SIG-M5 treated with dmso at 0.1 percent for 504 hours (cell line): ENCODE results near the gene FAM131B.

Experiments used
- DNase-seq: peaks from one replicate; lab custom pipeline; 2025; ENCODE audit not compliant: unreplicated experiment; lab: John Stamatoyannopoulos, UW

Gene FAM131B

DNA sequence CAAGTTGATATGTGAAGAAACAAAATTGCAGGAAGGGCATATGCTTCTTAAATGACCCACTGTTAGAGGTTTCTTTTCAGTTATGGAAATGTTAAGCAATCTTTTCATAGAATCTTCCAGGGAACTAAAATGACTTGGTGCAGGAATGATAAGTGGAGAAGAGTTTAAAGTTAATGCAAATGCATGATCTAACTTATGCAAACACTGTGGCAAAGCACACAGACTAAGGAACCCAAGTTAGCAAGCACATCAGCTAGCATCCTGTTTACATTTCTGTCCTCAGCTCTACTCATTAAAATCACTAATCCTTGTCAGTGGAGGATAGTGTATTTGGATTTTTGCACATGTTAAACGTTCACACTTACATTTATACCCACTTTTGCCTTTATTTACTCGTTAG lies 37.3 kb downstream of the FAM131B start:
- peak; percentile 7 for DNase-seq

DNA sequence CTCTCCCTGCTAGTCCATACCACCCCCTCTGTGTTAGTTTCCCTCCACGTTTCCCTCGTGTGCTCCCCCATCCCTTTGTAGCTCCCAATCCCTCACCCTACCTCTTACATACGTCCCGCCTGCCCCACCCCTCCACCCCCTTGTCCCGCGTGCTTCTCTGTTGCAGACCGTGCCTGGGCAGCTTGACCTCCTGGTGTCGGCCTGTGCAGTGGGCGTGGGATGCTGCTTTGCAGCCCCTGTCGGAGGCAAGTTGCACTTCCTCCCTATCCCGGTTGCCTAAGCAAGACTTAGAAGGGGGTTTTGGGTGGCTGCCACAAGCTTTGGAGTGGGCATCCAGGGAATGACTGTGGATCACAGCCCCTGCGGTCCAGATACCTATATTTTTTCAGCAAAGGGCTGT lies 38.9 kb downstream of the FAM131B start:
- no peak for DNase-seq

GRCh38 chr7:143322760-143323633 lies 39.5 kb downstream of the FAM131B start:
- DNase-seq: no peak

GRCh38 chr7:143321734-143322133 lies 40.8 kb downstream of the FAM131B start:
- peak; percentile 16 for DNase-seq

DNA sequence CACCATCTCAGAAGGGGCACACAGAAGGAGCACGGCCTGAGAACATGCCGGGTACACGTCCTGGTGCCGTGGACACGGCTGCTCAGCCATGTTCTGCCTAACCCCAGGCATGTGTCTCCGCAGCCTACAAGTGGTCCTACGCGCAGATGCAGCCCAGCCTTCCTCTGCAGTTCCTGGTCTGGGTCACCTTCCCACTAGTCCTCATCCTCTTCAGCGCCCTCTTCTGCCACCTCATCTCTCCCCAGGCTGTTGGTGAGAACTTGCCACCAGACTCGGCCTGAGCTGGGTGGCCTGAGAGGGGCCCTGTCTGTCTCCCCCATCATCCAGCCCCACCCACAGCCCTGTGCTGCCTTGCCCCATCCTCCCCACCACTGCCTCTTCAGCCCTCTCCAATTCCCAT lies 41.3 kb downstream of the FAM131B start:
- no peak for DNase-seq

GRCh38 chr7:143320620-143321019 lies 41.9 kb downstream of the FAM131B start:
- DNase-seq: no peak

- DNase-seq: peak; percentile 20
Observed at GRCh38 chr7:143318661-143319060, 43.9 kb downstream of the FAM131B start.

- no peak for DNase-seq
Observed at GRCh38 chr7:143316492-143316891, 46.0 kb downstream of the FAM131B start.

GRCh38 chr7:143315776-143316175 lies 46.7 kb downstream of the FAM131B start, which contains the start of gene CLCN1:
Gene CLCN1, plus strand, starts transcription at chr7:143316111. Its CDS starts 102 bp downstream, at chr7:143316213.
- DNase-seq: no peak

DNA sequence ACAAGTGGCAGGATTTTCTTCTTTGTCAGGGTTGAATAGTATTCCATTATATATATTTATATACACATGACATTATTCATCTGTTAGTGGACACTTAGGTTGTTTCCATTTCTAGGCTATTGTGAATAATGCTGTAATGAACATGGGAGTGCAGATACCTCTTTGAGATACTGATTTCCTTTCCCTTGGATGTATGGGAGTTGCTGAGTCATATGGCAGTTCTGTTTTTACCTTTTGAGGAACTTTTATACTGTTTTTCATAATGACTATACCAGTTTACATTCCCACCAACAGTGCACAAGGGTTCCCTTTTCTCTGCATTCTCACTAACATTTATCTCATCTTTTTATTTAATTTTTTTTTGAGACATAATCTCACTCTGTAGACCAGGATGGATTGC lies 48.4 kb downstream of the FAM131B start:
- no peak for DNase-seq

DNA sequence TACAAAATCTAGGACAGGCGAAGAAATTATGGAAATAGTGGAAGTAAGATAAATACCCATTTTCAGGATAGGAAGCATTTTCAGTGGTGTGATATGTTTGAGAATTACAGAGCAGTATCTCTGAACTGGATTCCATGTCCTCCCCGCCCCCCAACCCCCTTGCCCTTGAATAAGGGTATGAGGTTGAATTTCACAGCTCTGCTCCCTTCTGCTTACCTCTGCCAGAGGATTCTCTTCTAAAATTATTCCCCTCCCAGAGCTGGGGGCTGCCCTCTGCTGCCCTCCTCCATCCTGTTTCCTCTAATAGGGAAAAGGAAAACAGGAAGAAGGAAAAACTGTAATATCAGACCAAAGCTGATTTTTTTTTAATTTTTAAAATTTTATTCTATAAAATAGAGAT lies 53.9 kb downstream of the FAM131B start:
- DNase-seq: no peak

DNA sequence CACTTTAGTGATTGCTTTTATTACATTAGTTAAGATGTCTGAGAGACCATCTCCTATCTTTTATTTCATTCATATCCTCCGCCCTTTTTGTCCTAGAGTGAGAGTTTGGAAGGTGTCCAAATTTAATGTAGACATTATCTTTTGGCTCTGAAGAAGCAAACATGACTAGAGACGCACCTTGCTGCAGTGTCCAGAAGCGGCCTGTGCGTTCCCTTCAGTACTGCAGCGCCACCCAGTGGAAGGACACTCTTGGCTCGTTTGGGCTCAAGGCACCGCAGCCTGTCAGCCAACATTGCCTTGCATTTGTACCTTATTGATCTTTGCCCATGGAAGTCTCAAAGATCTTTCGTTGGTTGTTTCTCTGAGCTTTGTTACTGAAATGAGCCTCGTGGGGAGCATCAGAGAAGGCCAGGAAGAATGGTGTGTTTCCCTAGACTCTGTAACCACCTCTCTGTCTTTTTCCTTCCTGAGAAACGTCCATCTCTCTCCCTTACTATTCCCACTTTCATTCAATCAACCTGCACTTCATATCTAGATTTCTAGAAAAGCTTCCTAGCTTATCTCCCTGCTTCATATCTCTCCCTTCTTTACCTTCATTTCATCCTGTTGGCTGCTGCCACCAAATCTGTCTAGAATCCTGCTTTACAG lies 57.0 kb downstream of the FAM131B start:
- DNase-seq: peak; percentile 56

GRCh38 chr7:143304938-143305337 lies 57.6 kb downstream of the FAM131B start:
- no peak for DNase-seq

- no peak for DNase-seq
Observed at GRCh38 chr7:143303733-143304132, 58.8 kb downstream of the FAM131B start.
